ENCODE measurements around the gene BEX3. TPM values are rescaled to one million over a fixed set of nuclear protein-coding genes. Genes with fewer than 3 reads are reported as not detected.

Gene BEX3
- total and polyA plus RNA-seq, 2 experiments from 2014 or later = 427 to 714 TPM

DNA sequence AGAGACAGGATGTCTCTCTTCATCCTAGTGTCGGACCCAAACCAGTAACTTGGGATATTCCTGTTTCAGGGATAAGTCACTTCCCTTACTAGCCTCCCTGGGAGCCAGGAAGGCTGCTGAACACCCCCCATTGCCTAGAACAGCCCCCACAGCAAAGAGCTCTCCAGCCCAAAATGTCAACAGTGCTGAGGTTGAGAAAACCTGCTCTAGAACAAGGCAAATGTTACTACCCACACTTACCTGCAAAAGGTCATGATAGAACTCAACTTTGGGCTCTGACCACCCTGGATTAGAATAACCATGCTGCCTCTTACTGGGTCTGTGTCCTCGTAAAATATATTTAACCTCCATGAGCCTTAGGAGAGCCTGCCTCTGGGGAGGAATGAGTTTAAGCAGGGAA is 20.3 kb downstream of the BEX3 start:
- ATAC-seq = no peak
- no peaks in the 10 kb centered on the region for H3F3A ChIP-seq (replicated peaks; ENCODE audit: low read depth)
- Mint-ChIP-seq H3K27ac (no peak overlapping the region), H3K4me1 (no peaks in the 10 kb centered on the region), H3K36me3 (ENCODE audit: low read depth) (no peaks in the 10 kb centered on the region), H3K27me3 (ENCODE audit: insufficient read depth, low read depth, poor library complexity) (peaks cover 3% of the 10 kb centered on the region), H3K4me3 (no peak overlapping the region), H3K9me3 (no peaks in the 10 kb centered on the region)
- no peak for TF ChIP-seq POLR2AphosphoS5 (IDR thresholded peaks at IDR 0.05; ENCODE audit: low read depth)
- TF ChIP-seq, protein P1, sequence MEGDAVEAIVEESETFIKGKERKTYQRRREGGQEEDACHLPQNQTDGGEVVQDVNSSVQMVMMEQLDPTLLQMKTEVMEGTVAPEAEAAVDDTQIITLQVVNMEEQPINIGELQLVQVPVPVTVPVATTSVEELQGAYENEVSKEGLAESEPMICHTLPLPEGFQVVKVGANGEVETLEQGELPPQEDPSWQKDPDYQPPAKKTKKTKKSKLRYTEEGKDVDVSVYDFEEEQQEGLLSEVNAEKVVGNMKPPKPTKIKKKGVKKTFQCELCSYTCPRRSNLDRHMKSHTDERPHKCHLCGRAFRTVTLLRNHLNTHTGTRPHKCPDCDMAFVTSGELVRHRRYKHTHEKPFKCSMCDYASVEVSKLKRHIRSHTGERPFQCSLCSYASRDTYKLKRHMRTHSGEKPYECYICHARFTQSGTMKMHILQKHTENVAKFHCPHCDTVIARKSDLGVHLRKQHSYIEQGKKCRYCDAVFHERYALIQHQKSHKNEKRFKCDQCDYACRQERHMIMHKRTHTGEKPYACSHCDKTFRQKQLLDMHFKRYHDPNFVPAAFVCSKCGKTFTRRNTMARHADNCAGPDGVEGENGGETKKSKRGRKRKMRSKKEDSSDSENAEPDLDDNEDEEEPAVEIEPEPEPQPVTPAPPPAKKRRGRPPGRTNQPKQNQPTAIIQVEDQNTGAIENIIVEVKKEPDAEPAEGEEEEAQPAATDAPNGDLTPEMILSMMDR (conservative IDR thresholded peaks at IDR 0.05; ENCODE audit: low read depth in 2 of 2) = no peak
- no peak for TF ChIP-seq ZNF331 (CRISPR knock-in tag; IDR thresholded peaks at IDR 0.05; ENCODE audit: low read depth)
- TF ChIP-seq, protein P2, sequence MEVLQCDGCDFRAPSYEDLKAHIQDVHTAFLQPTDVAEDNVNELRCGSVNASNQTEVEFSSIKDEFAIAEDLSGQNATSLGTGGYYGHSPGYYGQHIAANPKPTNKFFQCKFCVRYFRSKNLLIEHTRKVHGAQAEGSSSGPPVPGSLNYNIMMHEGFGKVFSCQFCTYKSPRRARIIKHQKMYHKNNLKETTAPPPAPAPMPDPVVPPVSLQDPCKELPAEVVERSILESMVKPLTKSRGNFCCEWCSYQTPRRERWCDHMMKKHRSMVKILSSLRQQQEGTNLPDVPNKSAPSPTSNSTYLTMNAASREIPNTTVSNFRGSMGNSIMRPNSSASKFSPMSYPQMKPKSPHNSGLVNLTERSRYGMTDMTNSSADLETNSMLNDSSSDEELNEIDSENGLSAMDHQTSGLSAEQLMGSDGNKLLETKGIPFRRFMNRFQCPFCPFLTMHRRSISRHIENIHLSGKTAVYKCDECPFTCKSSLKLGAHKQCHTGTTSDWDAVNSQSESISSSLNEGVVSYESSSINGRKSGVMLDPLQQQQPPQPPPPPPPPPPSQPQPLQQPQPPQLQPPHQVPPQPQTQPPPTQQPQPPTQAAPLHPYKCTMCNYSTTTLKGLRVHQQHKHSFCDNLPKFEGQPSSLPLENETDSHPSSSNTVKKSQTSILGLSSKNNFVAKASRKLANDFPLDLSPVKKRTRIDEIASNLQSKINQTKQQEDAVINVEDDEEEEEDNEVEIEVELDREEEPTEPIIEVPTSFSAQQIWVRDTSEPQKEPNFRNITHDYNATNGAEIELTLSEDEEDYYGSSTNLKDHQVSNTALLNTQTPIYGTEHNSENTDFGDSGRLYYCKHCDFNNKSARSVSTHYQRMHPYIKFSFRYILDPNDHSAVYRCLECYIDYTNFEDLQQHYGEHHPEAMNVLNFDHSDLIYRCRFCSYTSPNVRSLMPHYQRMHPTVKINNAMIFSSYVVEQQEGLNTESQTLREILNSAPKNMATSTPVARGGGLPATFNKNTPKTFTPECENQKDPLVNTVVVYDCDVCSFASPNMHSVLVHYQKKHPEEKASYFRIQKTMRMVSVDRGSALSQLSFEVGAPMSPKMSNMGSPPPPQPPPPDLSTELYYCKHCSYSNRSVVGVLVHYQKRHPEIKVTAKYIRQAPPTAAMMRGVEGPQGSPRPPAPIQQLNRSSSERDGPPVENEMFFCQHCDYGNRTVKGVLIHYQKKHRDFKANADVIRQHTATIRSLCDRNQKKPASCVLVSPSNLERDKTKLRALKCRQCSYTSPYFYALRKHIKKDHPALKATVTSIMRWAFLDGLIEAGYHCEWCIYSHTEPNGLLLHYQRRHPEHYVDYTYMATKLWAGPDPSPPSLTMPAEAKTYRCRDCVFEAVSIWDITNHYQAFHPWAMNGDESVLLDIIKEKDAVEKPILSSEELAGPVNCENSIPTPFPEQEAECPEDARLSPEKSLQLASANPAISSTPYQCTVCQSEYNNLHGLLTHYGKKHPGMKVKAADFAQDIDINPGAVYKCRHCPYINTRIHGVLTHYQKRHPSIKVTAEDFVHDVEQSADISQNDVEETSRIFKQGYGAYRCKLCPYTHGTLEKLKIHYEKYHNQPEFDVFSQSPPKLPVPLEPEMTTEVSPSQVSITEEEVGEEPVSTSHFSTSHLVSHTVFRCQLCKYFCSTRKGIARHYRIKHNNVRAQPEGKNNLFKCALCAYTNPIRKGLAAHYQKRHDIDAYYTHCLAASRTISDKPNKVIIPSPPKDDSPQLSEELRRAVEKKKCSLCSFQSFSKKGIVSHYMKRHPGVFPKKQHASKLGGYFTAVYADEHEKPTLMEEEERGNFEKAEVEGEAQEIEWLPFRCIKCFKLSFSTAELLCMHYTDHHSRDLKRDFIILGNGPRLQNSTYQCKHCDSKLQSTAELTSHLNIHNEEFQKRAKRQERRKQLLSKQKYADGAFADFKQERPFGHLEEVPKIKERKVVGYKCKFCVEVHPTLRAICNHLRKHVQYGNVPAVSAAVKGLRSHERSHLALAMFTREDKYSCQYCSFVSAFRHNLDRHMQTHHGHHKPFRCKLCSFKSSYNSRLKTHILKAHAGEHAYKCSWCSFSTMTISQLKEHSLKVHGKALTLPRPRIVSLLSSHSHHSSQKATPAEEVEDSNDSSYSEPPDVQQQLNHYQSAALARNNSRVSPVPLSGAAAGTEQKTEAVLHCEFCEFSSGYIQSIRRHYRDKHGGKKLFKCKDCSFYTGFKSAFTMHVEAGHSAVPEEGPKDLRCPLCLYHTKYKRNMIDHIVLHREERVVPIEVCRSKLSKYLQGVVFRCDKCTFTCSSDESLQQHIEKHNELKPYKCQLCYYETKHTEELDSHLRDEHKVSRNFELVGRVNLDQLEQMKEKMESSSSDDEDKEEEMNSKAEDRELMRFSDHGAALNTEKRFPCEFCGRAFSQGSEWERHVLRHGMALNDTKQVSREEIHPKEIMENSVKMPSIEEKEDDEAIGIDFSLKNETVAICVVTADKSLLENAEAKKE (CRISPR knock-in tag; IDR thresholded peaks at IDR 0.05) = no peak
- no peak for TF ChIP-seq STAT1 (IDR thresholded peaks at IDR 0.05; ENCODE audit: unreplicated experiment)
- TF ChIP-seq JUNB (IDR thresholded peaks at IDR 0.05; ENCODE audit: unreplicated experiment) = no peak
- no peak for TF ChIP-seq EZH2 (IDR thresholded peaks at IDR 0.05; ENCODE audit: low read depth, unreplicated experiment)
- no peak for TF ChIP-seq EZH2phosphoT487 (IDR thresholded peaks at IDR 0.05; ENCODE audit: unreplicated experiment)
- no peak for TF ChIP-seq NANOG (IDR thresholded peaks at IDR 0.05; ENCODE audit: borderline replicate concordance)
- no peak for TF ChIP-seq CREB1 (CRISPR knock-in tag; IDR thresholded peaks at IDR 0.05; ENCODE audit: low read depth)
- no peak for TF ChIP-seq ZNF114 (CRISPR knock-in tag; IDR thresholded peaks at IDR 0.05)
- TF ChIP-seq, protein P3, sequence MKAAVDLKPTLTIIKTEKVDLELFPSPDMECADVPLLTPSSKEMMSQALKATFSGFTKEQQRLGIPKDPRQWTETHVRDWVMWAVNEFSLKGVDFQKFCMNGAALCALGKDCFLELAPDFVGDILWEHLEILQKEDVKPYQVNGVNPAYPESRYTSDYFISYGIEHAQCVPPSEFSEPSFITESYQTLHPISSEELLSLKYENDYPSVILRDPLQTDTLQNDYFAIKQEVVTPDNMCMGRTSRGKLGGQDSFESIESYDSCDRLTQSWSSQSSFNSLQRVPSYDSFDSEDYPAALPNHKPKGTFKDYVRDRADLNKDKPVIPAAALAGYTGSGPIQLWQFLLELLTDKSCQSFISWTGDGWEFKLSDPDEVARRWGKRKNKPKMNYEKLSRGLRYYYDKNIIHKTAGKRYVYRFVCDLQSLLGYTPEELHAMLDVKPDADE (IDR thresholded peaks at IDR 0.05) = no peak
- TF ChIP-seq, protein P4, sequence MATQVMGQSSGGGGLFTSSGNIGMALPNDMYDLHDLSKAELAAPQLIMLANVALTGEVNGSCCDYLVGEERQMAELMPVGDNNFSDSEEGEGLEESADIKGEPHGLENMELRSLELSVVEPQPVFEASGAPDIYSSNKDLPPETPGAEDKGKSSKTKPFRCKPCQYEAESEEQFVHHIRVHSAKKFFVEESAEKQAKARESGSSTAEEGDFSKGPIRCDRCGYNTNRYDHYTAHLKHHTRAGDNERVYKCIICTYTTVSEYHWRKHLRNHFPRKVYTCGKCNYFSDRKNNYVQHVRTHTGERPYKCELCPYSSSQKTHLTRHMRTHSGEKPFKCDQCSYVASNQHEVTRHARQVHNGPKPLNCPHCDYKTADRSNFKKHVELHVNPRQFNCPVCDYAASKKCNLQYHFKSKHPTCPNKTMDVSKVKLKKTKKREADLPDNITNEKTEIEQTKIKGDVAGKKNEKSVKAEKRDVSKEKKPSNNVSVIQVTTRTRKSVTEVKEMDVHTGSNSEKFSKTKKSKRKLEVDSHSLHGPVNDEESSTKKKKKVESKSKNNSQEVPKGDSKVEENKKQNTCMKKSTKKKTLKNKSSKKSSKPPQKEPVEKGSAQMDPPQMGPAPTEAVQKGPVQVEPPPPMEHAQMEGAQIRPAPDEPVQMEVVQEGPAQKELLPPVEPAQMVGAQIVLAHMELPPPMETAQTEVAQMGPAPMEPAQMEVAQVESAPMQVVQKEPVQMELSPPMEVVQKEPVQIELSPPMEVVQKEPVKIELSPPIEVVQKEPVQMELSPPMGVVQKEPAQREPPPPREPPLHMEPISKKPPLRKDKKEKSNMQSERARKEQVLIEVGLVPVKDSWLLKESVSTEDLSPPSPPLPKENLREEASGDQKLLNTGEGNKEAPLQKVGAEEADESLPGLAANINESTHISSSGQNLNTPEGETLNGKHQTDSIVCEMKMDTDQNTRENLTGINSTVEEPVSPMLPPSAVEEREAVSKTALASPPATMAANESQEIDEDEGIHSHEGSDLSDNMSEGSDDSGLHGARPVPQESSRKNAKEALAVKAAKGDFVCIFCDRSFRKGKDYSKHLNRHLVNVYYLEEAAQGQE (IDR thresholded peaks at IDR 0.05; ENCODE audit: unreplicated experiment) = no peak
- H3K27ac ChIP-seq (ENCODE audit: low read depth) = no peak overlapping the region
- no peaks in the 10 kb centered on the region for H3K9me2 ChIP-seq (ENCODE audit: insufficient read depth)
- H4K20me1 ChIP-seq (replicated peaks; ENCODE audit: insufficient read depth) = no peaks in the 10 kb centered on the region
- no peak for DNase-seq (ENCODE audit: low spot score)
- 0 out of 2 replicates have a peak, but pooled peaks cover 17% of the 10 kb centered on the region for H3K27me3 ChIP-seq (ENCODE audit: insufficient read depth)
- H2AFZ ChIP-seq = no peak overlapping the region
- H3K79me2 ChIP-seq (replicated peaks; ENCODE audit: insufficient read depth) = no peaks in the 10 kb centered on the region
- H3K4me2 ChIP-seq = no peak overlapping the region
- no peak overlapping the region for H3K4me3 ChIP-seq
- H3K4me1 ChIP-seq (ENCODE audit: insufficient read depth) = no peaks in the 10 kb centered on the region
- H3K36me3 ChIP-seq (ENCODE audit: insufficient read depth) = no peaks in the 10 kb centered on the region

All from GM23338 (cell line).